ENCODE data around the gene PCTP. TPM values are rescaled to one million over a fixed set of nuclear protein-coding genes. Genes with fewer than 3 reads are reported as not detected.

The PCTP gene
- polyA plus RNA-seq, 1 donor, result 30.9 TPM

DNA sequence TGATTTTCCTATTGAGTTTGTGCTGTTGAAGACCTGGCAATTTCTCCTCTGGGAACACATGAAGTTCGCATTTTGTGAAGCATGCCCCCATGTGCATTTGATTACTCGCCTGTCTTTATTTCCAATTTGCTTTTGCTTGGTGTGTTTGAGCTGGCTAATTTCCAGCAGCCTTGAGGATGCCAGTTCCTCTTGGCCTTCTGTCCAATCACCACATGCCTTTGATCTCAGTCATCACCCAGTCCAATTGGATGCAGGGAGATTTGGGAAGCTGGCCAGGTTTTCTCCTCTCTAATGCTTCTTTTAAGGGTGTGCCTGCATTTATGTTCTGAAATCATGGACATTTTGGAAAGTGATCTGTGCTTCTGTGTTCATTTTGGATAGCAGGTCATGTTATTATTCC, 24.4 kb upstream of the PCTP start:
- DNase-seq, result no peak

DNA sequence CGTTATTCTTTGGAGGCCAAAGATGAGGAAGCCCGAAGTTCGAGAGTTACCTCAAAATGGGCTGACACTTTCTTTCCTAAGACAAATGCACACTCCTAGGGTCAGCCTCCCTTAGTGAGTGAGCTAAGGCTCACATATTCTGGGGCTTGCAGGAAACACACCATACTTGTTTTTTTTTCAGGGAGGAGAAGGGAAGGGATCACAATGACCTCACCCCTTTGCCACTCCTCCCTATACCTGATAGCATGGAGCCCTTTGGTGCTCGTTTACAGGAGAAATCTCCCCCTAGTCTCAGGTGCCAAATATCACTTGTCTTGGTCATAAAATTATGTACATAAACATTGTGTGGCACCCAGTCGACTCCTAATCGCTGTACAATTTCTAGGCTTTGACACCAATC, 23.6 kb upstream of the PCTP start:
- no peak for DNase-seq

DNA sequence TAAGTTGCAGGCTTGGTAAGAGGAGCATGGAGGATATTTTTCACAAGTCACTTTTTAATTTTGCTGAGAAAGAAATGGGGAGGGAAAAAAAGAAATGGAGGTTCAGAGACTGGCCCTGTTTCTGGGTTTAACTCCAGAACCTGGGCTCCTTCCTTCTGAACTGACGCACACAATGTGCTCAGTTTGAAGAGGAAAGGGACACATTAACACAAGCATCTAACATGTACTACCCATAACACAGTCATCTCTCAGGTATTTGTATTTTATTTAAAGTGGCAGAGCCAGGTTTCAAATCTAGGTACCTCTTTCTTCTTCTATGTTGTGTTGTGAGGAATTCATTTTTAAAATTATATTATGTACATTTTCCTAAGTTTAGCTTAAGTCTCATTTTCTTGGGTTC, 22.9 kb upstream of the PCTP start:
- no peak for DNase-seq

DNA sequence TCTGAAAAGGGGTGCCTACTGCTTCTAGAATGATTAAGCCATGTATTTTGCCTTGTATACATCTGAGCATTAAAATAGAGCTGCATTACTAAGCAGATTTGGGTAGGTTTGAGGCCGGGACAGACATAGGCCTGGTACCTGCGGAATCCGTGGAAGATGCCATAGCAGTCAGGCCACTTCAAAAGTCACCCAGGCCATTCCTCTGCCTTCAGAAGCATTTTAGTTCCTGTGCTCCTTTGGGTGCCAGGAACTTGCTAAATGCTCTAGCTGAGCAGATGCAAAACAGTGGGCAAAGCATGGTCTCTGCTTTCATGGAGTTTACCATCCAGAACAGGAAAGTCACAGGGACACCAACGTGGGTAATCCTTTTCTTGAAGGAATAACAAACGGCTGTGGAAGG, 22.5 kb upstream of the PCTP start:
- no peak for DNase-seq

DNA sequence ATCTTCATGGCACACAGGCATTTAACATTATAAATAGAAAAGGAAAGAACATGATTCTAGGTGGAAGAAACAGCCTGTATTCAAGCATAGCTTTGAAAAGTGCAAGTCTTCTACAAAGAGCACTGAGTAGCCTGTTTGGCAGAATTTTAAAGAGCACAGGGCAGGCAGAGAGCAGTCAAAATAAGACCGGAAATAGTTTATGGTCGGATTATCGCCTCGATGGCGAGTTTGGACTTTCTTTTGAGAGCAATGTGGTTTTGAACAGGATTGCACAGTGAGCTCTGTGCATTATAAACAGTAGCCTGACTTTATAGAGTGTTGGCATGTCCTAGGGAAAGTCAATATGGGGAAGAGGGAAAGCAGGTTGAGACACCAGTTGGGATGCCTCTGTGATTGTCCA, 22.0 kb upstream of the PCTP start:
- DNase-seq, result no peak

DNA sequence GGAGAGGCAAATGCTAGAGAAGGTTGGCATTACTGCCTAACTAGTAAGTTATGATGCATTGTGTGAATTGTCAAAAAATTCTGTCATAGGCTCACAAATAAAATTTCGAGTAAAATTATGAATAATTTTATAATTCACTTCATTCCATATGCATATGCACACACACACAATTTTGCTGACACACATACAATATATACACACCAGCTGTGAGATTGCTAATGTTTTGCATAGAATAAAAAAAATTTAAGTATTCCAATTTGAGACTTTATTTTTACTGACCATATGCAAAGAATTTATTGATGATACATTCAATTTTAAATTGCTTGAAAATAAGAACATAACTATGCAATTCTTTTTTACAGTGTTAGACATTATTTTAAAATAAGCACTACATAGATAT, 21.4 kb upstream of the PCTP start:
- no peak for DNase-seq

DNA sequence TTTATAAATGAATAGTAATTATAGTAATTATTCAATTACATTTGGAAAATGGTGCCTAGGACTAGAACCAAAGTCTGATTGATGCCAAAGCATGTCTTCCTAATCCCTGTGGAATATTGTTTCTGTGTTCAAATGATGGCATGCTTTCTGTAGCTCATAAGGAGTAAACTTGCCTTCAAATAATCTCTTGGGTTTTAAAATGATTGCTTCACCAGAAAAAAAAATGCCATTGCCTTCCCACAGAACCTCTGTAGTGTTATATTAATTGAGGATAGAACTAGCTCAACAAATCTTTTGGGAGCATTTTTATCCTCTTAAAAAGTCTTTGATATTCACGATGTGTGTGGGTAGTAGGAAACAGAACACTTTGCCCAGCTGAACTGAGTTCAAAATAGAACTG, 20.5 kb upstream of the PCTP start:
- DNase-seq, result no peak

DNA sequence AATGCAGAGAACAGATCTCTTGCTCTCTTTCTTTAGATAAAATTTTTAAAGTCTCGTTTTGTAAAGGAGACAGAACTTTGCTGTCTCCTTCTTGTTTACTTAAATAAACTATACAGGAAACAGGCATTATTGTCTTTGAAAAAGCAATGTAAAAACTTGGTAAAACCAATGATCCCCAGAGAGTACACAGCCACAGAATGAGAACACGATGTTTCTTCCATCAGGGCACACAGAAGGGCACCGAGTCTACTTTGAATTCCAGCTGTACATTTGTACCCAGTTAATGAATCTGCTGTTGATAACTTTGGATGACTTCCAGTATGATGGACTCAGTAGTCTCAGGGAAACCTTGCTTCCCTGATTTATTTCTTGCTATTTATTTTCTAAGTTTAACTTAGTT, 20.0 kb upstream of the PCTP start:
- no peak for DNase-seq

DNA sequence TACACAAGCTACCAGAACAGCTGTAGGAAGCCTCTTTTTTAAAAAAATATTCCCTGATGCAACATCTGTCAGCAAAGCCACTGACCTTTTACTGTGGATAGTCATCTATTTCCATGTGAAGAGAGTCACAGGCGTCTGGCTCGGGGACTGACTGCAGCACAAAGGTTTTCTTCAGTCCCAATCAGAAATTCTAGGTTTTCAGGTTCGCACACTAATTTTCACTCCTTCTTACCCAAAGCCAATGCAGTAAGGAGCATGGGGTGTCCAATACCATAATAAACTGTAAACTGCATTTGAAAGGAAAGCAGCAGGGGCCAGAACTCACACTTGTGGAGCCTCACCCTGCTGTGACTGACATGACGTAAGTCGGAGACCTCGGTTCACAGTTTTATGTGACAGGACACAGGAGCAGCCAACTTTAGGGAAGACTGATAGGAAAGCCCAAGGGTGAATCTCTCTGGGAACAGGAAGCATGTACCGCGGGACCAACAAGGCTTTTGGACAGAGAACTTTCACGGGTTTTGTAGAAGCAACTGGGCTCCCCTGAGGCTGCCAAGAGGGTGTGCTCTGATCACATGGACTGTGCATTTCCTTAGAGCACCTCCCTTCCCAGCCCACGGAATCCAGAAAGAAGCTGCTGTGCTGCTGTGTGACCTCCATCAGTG, 19.1 kb upstream of the PCTP start:
- DNase-seq, result no peak

DNA sequence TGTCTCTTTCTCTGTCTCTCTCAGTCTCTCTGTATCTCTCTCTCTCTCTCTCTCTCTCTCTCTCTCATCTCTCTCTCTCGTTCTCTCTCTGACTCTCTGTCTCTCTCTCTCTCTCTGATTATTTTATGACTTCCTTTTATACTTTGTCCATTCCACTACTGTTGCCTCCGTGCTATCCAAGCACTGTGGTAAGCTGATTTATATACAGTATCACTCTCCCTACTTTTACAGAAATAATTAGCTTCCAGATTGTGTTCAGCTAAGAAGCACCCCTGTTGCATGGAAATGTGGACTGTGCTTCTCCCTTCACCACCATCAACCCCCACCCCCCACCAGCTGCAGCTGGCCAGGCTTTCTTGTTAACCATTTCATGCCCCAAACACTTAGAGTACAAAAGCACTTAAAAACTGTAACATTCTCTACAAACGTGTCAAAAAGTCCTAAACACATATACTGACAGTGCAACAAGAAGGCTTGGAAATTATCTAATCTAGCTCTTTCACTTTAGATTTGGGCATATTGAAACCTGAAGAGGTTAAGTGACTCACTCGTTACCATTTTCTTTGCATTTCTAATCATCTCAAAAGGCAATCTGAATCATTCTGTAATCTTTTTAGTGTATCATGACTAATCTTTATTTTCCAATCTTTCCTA, 16.6 kb upstream of the PCTP start:
- no peak for DNase-seq

DNA sequence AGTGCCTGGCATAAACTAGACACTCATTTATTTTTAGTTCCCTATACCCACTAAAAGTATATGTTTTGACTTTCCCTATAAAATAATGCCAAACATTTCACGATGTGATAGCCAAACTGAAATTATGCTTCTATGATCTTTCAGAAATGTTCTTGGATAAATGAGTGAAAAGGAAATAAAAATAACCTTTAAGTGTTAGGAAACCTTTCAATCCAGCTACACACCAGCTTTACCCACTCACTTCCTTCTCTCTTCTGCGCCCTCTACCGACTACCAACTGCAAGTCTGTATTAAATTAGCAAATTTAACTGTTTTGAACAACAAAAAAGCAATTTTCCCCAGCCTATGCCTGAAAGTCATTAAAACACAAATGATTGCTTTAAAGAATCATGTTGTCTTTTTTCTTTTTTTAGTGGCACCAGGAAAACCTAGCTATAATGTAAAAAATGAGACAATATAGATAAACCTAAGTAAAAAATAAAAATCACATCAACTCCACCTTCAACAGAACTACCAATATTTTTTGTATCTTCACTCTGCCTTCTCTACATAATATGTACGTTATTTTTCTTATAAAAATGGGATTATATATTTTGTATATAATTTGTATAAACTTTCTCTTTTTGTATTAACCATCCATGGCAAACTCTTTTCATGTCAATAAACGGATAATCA, 15.0 kb upstream of the PCTP start:
- DNase-seq, result no peak

DNA sequence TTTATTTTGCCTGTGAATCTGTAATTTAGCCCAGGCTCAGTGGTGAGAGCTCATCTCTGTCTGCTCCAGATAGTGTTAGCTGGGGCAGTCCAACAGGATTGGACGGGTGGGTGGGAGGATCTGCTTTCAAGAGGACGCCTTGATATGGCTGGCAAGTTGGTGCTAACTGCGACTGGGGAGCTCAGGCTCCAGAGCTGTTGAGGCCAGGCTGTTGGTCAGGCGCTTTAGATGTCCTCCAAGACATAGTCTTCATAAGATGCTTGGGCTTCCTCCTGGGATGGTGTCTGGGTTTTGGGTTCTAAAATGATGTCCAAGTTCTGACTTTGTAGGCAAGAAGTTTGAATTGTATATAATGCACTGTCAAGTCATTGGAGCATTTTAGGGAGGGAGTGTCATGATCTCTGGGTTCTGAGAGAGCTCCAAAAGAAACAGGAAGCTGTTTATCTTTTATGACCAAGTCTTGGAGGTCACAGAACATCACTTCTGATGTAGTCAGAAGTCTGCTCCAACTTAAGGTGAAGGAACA, 12.8 kb upstream of the PCTP start:
- DNase-seq, result no peak

DNA sequence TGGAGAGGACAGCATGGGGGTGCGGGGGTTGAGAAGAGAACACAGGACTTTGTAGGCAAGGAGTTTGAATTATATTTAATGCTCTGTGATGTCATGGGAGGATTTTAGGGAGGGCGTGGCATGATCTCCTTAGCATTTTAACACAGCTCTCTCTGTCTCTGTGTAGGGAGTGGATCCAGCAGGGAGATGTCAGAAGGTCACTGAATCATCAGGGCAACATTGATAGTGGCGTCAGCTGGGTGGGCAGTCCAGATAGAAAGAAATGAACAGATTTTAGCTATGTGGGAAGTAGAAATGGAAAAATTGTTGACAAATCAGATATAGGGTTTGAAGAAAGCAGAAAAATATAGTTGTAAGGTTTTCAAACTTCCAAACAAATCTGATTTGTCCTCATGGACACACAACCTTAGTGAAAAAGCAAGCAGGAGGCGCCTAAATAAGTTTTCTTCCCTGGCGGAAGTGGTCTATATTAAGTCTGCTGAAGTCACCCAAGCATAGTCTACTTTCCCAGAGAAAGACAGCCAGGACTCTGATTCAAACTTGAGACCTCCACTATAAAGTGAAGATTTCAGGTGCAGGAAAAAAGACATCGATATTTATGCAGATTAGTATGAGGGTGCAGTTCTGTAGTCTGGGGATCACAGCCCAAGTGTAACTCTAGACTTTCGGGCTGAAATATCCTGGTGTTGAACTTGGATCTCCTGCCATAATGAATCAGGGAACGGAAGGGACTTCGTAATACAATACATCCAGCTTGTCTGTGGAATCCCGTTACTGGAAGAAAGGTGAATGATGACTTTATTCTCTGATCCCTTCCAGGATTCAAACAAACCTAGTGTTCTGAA, 10.1 kb upstream of the PCTP start:
- DNase-seq, result no peak

DNA sequence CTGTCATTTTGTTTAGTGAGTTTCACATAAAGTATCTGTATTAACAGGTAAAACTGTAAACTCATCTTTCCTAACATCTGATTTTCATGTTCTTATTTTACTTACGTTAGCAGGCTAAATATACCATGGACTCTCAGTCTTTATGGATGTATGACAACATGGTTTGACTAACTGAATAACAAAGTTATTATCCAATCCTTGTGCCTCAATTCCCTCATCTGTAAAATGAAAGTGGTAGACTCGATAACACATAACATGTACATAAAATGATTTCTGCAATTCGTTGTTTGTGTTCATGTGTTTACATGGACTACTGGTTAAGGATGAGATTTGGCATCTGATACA, 9.5 kb upstream of the PCTP start:
- no peak for DNase-seq

DNA sequence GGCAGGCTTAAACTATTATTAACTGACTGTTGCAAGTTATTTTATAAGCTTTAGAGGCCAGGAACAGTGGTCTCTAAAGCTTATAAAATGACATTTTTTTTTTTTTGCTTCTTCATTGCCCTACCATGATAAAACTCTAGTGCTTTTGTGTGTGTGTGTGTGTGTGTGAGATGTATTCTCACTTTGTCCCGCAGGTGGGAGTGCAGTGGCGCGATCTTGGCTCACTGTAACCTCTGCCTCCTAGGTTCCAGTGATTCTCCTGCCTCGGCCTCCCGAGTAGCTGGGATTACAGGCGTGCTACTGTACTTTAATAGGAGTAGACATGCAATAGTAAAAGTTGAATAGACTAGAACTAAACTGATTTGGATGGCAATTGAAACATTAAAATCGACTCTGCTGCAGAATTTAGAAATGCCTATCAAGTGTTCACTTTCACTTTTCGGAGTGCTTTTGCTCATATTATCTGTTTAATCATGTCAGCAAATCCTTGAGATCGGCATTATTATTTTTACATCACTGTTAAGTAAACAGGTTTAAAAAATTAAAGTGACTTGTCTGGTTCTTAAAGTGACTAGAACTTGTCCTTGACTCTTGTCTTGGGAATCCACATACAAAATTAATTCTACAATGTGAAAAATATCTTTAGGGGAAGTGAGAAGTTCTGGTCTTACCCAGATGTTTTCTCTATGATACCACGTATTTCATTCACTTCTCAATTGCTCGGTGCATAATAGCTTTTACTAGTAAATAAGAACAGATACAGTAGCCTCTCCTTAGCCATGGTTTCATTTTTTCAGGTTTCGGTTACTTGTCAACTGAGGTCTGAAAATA, 8.4 kb upstream of the PCTP start:
- DNase-seq, result no peak

DNA sequence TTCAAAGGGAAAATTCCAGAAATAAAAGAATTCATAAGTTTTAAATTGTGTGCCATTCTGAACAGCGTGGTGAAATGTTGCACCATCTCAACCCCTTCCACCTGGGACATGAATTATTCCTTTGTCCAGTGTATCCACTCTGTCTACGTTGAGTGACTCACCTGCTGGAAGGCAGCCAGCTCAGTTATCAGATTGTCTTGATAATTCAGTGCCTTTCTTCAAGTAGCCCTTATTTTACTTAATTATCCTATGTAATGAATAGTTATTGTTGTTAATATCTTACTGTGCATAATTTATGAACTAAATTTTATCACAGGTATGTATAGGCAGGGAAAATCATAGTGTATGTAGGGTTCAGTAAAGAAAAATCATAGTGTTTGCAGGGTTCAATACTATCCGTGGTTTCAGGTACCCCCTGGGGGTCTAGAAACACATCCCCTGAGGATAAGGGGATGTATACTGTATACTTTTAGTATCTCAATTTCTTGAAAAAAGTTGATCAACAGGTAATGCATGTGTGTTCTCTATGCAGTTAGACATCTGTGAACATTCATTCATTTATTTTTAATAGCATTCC, 7.7 kb upstream of the PCTP start:
- no peak for DNase-seq

DNA sequence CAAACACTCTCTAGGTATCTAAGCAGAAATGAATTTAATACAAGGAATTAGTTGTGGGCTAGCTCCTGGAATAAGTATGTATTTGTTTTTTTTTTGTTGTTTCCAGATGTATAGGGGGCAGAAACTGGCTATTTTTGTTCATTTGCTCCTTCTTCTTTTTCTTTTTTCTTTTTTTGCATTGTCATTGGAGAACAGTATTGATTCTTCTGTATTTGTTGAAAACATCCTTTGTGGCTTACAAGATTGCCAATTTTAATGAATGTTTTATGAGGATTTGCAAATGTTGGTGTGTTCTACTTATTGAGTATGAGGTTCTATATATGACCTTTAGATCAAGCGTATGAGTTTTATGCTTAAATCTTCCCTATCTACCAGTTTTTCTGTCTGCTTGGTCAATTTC, 5.6 kb upstream of the PCTP start:
- no peak for DNase-seq

DNA sequence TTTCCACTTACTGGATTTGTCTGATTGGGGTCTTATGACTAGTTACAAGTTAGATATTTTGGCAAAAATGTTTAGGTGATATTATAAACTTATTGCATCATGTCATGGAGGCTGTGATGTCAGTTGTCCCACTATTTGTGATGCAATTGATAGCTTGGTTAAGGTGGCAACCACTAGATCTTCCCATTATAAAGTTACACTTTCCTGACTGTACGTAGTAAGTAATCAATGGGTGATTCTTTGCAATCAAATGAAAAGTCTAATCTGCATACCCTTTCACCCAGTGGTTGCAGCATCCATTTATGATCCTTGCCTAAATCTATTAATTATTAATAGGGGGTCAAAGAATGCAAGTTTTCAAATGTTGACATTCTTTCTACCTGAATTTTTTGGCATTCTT, 4.4 kb upstream of the PCTP start:
- DNase-seq, result no peak

DNA sequence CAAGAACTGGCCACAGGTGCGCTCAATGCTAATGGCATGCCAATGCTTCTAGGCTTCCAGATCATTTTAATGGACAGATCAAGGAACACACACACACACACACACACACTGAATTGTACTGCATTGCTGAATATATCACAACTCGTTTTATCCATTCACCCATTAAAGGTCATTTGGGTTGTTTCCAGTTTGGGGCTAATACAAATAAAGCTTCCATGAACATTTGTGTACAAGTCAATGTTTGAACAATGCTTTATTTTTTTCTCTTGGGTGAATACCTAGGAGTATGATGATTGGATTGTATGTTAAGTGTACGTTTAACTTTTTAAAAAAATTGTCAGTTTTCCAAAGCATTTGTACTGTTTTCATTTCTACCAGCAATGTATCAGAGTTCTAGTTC, 3.6 kb upstream of the PCTP start:
- DNase-seq, result no peak

DNA sequence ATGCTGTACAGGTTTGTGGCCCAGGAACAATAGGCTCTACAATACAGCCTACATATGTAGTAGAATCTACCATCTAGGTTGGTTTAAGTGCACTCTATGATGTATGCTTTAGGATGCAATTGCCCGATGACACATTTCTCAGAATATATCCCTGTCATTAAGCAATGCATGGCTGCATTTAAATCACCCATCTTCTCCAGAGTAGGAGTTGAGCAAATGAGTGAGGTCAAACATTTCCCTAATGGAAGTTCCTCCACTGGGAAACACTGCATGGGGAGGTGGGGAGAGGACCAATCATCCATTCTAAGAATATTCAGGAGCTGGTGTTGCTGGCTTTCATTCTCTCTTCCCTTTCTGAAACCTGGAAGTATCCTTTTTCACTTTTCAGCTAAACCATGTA, 2.0 kb upstream of the PCTP start:
- DNase-seq, result no peak

DNA sequence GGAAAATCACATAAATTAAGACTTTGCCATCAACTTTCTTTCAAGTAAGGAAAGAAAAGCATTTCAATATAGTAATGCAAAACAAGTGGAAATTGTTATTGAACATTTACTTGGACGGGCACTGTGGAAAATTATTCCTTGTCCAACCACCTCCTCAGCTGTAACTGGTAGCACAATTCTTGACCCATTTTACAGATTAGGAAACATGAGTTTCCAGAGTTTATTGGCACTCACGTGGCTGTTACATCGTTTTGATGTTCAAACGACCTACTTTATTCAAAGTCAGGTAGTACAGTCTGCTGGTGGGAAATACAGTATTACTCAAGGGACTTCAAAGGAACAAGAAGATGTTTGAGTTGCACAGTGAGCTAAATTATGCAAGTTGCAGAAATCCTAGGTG, 866 bp upstream of the PCTP start:
- DNase-seq, result no peak
